Esophagus squamous epithelium (tissue), 5 donors: ENCODE measurements around the gene PLOD3. TPM values are rescaled to one million over a fixed set of nuclear protein-coding genes. Genes with fewer than 3 reads are reported as not detected.

Experiments used
- DNase-seq: peaks from one replicate; lab custom pipeline; 2025; lab: John Stamatoyannopoulos, UW
- H3K27ac ChIP-seq, 4 donors: fragments of 200-600 bp; sonication (generic); one replicate each; pipeline ENCODE4 v1.5.1; 2016 to 2019; ENCODE audit warnings: mild to moderate bottlenecking in 1 of 4
- H3K27me3 ChIP-seq, 4 donors: fragments of 200-600 bp; sonication (generic); 1 replicate in 3 of 4; 2 replicates in 1 of 4; pipeline versions ENCODE4 v1.5.1 to v1.6.0; 2017 to 2021; ENCODE audit warnings: antibody characterized with exemption in 1 of 4
- H3K36me3 ChIP-seq, 3 donors: fragments of 200-600 bp; sonication (generic); one replicate each; pipeline ENCODE4 v1.5.1; 2016 to 2019
- H3K4me1 ChIP-seq, 3 donors: fragments of 200-600 bp; sonication (generic); one replicate each; pipeline ENCODE4 v1.5.1; 2017 to 2019
- H3K4me3 ChIP-seq, 4 donors: fragments of 200-600 bp; sonication (generic); 1 replicate in 3 of 4; 2 replicates in 1 of 4; pipeline ENCODE4 v1.5.1; 2016 to 2019; ENCODE audit warnings: mild to moderate bottlenecking in 2 of 4, moderate library complexity in 1 of 4
- H3K9me3 ChIP-seq, 3 donors: fragments of 200-600 bp; sonication (generic); one replicate each; pipeline ENCODE4 v1.5.1; 2016 to 2019
- CTCF ChIP-seq, 6 experiments: fragments of 450-650 bp in 4 of 6; fragments of 200-600 bp in 2 of 6; sonication (generic) in 2 of 6; IDR thresholded peaks; one replicate each; pipeline ENCODE4 v1.5.1; 2016 to 2019; ENCODE audit warnings: antibody characterized with exemption in 6 of 6, mild to moderate bottlenecking in 4 of 6, moderate library complexity in 4 of 6
- POLR2A ChIP-seq, 4 donors: fragments of 450-650 bp; IDR thresholded peaks; one replicate each; pipeline ENCODE4 v1.6.1; 2017; ENCODE audit warnings: antibody characterized with exemption in 4 of 4, mild to moderate bottlenecking in 4 of 4, moderate library complexity in 3 of 4
- WGBS, 2 donors: methylation state at CpG; one replicate each; pipeline ENCODE4 v1.1.5; 2018; 5-methylcytosine and 5-hydroxymethylcytosine counted together
- intact Hi-C: fragments of 100-400 bp; cut with DNase I; formaldehyde crosslinking; loops from one replicate; pipeline ENCODE4 v1.15.0; 2022
- total RNA-seq, 4 donors: library from RNA; depleted of rRNA; stranded (reverse); fragments of >200 nt; gene quantifications; one replicate each; pipeline ENCODE4 v1.1.0, GENCODE V29; 2016
- donor health status: DM: yes; HTN: yes; CAD: no.

Gene PLOD3
- total RNA-seq, 4 donors from 2014 or later, result 2.5 to 14.5 (median 9.7) TPM

GRCh38 chr7:101168412-101169049 lies 48.9 kb downstream of the PLOD3 start:
- intact Hi-C loops, result no loop called here
- no peaks in the 10 kb centered on the region for H3K9me3 ChIP-seq
- H3K36me3 ChIP-seq, result no peaks in the 10 kb centered on the region
- no peak for DNase-seq
- H3K27me3 ChIP-seq, result peaks cover 22 to 100% (median 82%) of the 10 kb centered on the region in 4 donors
- peaks cover 42 to 75% (median 45%) of the 10 kb centered on the region in 3 donors for H3K4me1 ChIP-seq
- H3K27ac ChIP-seq, result no peak overlapping the region
- TF ChIP-seq CTCF (IDR thresholded peaks at IDR 0.05), result no peak
- TF ChIP-seq POLR2A (IDR thresholded peaks at IDR 0.05), result no peak
- no peak overlapping the region for H3K4me3 ChIP-seq
- WGBS, 2 donors, result 0% methylated on average over 1 to 6 of the region's 6 CpGs

GRCh38 chr7:101167645-101168411 lies 49.6 kb downstream of the PLOD3 start:
- Histone ChIP-seq H3K4me3 (no peak overlapping the region), H3K27me3 (peaks cover 17 to 100% (median 76%) of the 10 kb centered on the region in 4 donors), H3K36me3 (no peaks in the 10 kb centered on the region), H3K27ac (no peak overlapping the region), H3K9me3 (no peaks in the 10 kb centered on the region), H3K4me1 (peaks cover 43 to 75% (median 44%) of the 10 kb centered on the region in 3 donors)
- intact Hi-C loops, result no loop called here
- DNase-seq, result no peak
- TF ChIP-seq POLR2A (IDR thresholded peaks at IDR 0.05) (no peak), CTCF (IDR thresholded peaks at IDR 0.05) (no peak)
- WGBS, 2 donors, result 2 to 3% methylated on average over 12 of the region's 12 CpGs

GRCh38 chr7:101166909-101167644 lies 50.3 kb downstream of the PLOD3 start:
- intact Hi-C loops, result no loop called here
- H3K27ac ChIP-seq, result no peak overlapping the region
- H3K9me3 ChIP-seq, result no peaks in the 10 kb centered on the region
- WGBS, 2 donors, result 1 to 2% methylated on average over 16 to 17 of the region's 19 CpGs
- H3K27me3 ChIP-seq, result peaks cover 11 to 100% (median 69%) of the 10 kb centered on the region in 4 donors
- DNase-seq, result no peak
- H3K4me3 ChIP-seq, result no peak overlapping the region
- H3K4me1 ChIP-seq, result peaks cover 39 to 75% (median 42%) of the 10 kb centered on the region in 3 donors
- no peak for TF ChIP-seq CTCF (IDR thresholded peaks at IDR 0.05)
- no peak for TF ChIP-seq POLR2A (IDR thresholded peaks at IDR 0.05)
- H3K36me3 ChIP-seq, result no peaks in the 10 kb centered on the region

- Histone ChIP-seq H3K36me3 (peaks cover 0 to 5% (median 0%) of the 10 kb centered on the region in 3 donors), H3K4me3 (no peak overlapping the region), H3K27ac (no peak overlapping the region), H3K4me1 (peaks cover 34 to 71% (median 40%) of the 10 kb centered on the region in 3 donors), H3K9me3 (no peaks in the 10 kb centered on the region), H3K27me3 (peaks cover 9 to 100% (median 64%) of the 10 kb centered on the region in 4 donors)
- intact Hi-C loops, result no loop called here
- TF ChIP-seq POLR2A (IDR thresholded peaks at IDR 0.05) (no peak), CTCF (IDR thresholded peaks at IDR 0.05) (no peak)
- DNase-seq, result no peak
- WGBS, 2 donors, result 0 to 8% methylated on average over 2 to 4 of the region's 11 CpGs
Measured at GRCh38 chr7:101166648-101166908, 50.8 kb downstream of the PLOD3 start.
